ENCODE results near the gene FAM237B.
"Not testable (repeated sequence)": the region's sequence is repeated elsewhere in the genome, so short reads cannot be mapped to it uniquely, and the experiment has no call there.

FAM237B gene

GRCh38 chr7:90320801-90321494, at the start of gene FAM237B:
Gene FAM237B (minus strand): TSS chr7:90321304. CDS start chr7:90319748, 1,556 bp downstream.
- DNase-seq (ENCODE audit: low spot score), result peak; percentile 55

GRCh38 chr7:90351987-90352386, 30.9 kb upstream of the FAM237B start:
- no peak for DNase-seq (ENCODE audit: low spot score)

- not testable (repeated sequence) for DNase-seq (ENCODE audit: low spot score)
Observed at GRCh38 chr7:90350032-90350431, 28.9 kb upstream of the FAM237B start.

- DNase-seq (ENCODE audit: low spot score), result no peak
Observed at GRCh38 chr7:90349305-90349704, 28.2 kb upstream of the FAM237B start.

- no peak for DNase-seq (ENCODE audit: low spot score)
Observed at GRCh38 chr7:90347759-90348158, 26.7 kb upstream of the FAM237B start.

- peak; percentile 97 for DNase-seq (ENCODE audit: low spot score)
Observed at GRCh38 chr7:90346336-90347125, 25.4 kb upstream of the FAM237B start, which contains the start of gene GTPBP10. Gene GTPBP10 (plus strand): TSS chr7:90346716. CDS start chr7:90346742, 26 bp downstream.

GRCh38 chr7:90345595-90346335, 24.7 kb upstream of the FAM237B start:
- peak; percentile 10 for DNase-seq (ENCODE audit: low spot score)

GRCh38 chr7:90345016-90345415, 23.9 kb upstream of the FAM237B start:
- DNase-seq (ENCODE audit: low spot score), result no peak

- no peak for DNase-seq (ENCODE audit: low spot score)
Observed at GRCh38 chr7:90337106-90337505, 16.0 kb upstream of the FAM237B start.

GRCh38 chr7:90334926-90335325, 13.8 kb upstream of the FAM237B start:
- not testable (repeated sequence) for DNase-seq (ENCODE audit: low spot score)

GRCh38 chr7:90334193-90334843, 13.2 kb upstream of the FAM237B start:
- no peak for DNase-seq (ENCODE audit: low spot score)

- no peak for DNase-seq (ENCODE audit: low spot score)
Observed at GRCh38 chr7:90326500-90326899, 5.4 kb upstream of the FAM237B start.

- DNase-seq (ENCODE audit: low spot score), result no peak
Observed at GRCh38 chr7:90322837-90323236, 1.7 kb upstream of the FAM237B start.

GRCh38 chr7:90320418-90320800, 695 bp downstream of the FAM237B start:
- no peak for DNase-seq (ENCODE audit: low spot score)

GRCh38 chr7:90320014-90320413, 1.1 kb downstream of the FAM237B start:
- DNase-seq (ENCODE audit: low spot score), result no peak

GRCh38 chr7:90313907-90314306, 7.2 kb downstream of the FAM237B start:
- DNase-seq (ENCODE audit: low spot score), result no peak

GRCh38 chr7:90312745-90313144, 8.4 kb downstream of the FAM237B start:
- DNase-seq (ENCODE audit: low spot score), result no peak

- DNase-seq (ENCODE audit: low spot score), result no peak
Observed at GRCh38 chr7:90311175-90311574, 9.9 kb downstream of the FAM237B start.

- no peak for DNase-seq (ENCODE audit: low spot score)
Observed at GRCh38 chr7:90309872-90310271, 11.2 kb downstream of the FAM237B start.

GRCh38 chr7:90303241-90303640, 17.9 kb downstream of the FAM237B start:
- no peak for DNase-seq (ENCODE audit: low spot score)

GRCh38 chr7:90298145-90299038, 22.7 kb downstream of the FAM237B start:
- DNase-seq (ENCODE audit: low spot score), result peak; percentile 49

Measured in AG08396 (cell line).